ENCODE measurements around the gene PCDHA6.
"Not testable (repeated sequence)": the region's sequence is repeated elsewhere in the genome, so short reads cannot be mapped to it uniquely, and the experiment has no call there.

Gene PCDHA6

GRCh38 chr5:140868721-140869554 is 41.2 kb downstream of the PCDHA6 start, which contains the start of gene PCDHA11:
Gene PCDHA11, plus strand, starts transcription at chr5:140868957. Its CDS starts 147 bp downstream, at chr5:140869104.
- Mint-ChIP-seq H3K36me3 (ENCODE audit: low read depth) (no peaks in the 10 kb centered on the region), H3K27me3 (peaks cover 18% of the 10 kb centered on the region), H3K4me1 (ENCODE audit: low read depth) (no peaks in the 10 kb centered on the region), H3K27ac (no peak within 1 kb of the TSS), H3K9me3 (peaks cover 29% of the 10 kb centered on the region), H3K4me3 (no peak within 1 kb of the TSS)
- intact Hi-C loops (cut with micrococcal nuclease): no loop called here

GRCh38 chr5:140869555-140869886 is 41.8 kb downstream of the PCDHA6 start:
- no peak overlapping the region for H3K27ac Mint-ChIP-seq
- H3K36me3 Mint-ChIP-seq (ENCODE audit: low read depth): no peaks in the 10 kb centered on the region
- H3K27me3 Mint-ChIP-seq: peaks cover 18% of the 10 kb centered on the region
- H3K9me3 Mint-ChIP-seq: peaks cover 29% of the 10 kb centered on the region
- no peaks in the 10 kb centered on the region for H3K4me1 Mint-ChIP-seq (ENCODE audit: low read depth)
- intact Hi-C loops (cut with micrococcal nuclease): no loop called here
- no peak overlapping the region for H3K4me3 Mint-ChIP-seq

DNA sequence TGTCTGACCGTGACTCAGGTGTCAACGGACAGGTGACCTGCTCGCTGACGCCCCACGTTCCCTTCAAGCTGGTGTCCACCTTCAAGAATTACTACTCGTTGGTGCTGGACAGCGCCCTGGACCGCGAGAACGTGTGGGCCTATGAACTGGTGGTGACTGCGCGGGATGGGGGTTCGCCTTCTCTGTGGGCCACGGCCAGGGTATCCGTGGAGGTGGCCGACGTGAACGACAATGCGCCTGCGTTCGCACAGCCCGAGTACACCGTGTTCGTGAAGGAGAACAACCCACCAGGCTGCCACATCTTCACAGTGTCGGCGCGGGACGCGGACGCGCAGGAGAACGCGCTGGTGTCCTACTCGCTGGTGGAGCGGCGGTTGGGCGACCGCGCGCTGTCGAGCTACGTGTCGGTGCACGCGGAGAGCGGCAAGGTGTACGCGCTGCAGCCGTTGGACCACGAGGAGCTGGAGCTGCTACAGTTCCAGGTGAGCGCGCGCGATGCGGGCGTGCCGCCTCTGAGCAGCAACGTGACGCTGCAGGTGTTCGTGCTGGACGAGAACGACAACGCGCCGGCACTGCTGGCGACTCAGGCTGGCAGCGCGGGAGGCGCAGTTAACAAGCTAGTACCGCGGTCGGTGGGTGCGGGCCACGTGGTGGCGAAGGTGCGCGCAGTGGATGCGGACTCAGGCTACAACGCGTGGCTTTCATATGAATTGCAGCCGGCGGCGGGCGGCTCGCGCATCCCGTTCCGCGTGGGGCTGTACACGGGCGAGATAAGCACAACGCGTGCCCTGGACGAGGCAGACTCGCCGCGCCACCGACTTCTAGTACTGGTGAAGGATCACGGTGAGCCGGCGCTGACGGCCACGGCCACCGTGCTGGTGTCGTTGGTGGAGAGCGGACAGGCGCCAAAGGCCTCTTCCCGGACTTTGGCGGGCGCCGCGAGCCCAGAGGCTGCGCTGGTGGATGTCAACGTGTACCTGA is 42.8 kb downstream of the PCDHA6 start:
- no peak overlapping the region for H3K27ac Mint-ChIP-seq
- peaks cover 22% of the 10 kb centered on the region for H3K27me3 Mint-ChIP-seq
- no peak overlapping the region for H3K4me3 Mint-ChIP-seq
- no peaks in the 10 kb centered on the region for H3K4me1 Mint-ChIP-seq (ENCODE audit: low read depth)
- intact Hi-C loops (cut with micrococcal nuclease): no loop called here
- no peaks in the 10 kb centered on the region for H3K36me3 Mint-ChIP-seq (ENCODE audit: low read depth)
- H3K9me3 Mint-ChIP-seq: peaks cover 35% of the 10 kb centered on the region

DNA sequence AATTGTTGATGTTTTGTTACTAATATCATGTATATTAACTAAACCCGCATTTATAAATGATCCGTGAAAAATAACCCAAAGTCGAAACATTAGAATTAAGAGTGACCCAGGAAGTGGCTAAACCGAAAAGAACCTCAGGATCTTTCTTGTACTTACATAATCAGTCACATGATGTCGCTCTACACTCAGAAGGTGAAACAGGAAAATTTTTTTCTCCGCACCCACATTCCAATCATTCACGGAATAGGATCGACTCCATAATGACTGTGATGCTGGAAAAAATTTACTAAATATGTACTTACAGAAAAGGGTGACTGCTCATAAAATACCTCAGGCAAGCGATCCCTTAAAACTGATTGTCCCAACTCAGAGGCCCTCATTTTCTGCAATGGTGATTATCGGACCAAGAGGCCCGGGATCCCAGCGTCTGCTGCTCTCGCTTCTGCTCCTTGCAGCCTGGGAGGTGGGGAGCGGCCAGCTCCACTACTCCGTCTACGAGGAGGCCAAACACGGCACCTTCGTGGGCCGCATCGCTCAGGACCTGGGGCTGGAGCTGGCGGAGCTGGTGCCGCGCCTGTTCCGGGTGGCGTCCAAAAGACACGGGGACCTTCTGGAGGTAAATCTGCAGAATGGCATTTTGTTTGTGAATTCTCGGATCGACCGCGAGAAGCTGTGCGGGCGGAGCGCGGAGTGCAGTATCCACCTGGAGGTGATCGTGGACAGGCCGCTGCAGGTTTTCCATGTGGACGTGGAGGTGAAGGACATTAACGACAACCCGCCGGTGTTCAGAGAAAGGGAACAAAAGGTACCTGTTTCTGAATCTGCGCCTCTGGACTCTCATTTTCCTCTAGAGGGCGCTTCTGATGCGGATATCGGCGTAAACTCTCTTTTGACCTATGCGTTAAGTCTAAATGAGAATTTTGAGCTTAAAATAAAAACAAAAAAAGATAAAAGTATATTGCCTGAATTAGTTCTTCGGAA is 47.6 kb downstream of the PCDHA6 start, which contains the start of gene PCDHA12:
Gene PCDHA12 (plus strand): TSS at position 224 of the 981 bp plus-strand sequence. CDS start 165 bp downstream, at position 389.
- H3K9me3 Mint-ChIP-seq: peaks cover 57% of the 10 kb centered on the region
- H3K27me3 Mint-ChIP-seq: peaks cover 26% of the 10 kb centered on the region
- H3K4me1 Mint-ChIP-seq (ENCODE audit: low read depth): no peaks in the 10 kb centered on the region
- no peak within 1 kb of the TSS for H3K27ac Mint-ChIP-seq
- intact Hi-C loops (cut with micrococcal nuclease): no loop called here
- no peaks in the 10 kb centered on the region for H3K36me3 Mint-ChIP-seq (ENCODE audit: low read depth)
- no peak within 1 kb of the TSS for H3K4me3 Mint-ChIP-seq

DNA sequence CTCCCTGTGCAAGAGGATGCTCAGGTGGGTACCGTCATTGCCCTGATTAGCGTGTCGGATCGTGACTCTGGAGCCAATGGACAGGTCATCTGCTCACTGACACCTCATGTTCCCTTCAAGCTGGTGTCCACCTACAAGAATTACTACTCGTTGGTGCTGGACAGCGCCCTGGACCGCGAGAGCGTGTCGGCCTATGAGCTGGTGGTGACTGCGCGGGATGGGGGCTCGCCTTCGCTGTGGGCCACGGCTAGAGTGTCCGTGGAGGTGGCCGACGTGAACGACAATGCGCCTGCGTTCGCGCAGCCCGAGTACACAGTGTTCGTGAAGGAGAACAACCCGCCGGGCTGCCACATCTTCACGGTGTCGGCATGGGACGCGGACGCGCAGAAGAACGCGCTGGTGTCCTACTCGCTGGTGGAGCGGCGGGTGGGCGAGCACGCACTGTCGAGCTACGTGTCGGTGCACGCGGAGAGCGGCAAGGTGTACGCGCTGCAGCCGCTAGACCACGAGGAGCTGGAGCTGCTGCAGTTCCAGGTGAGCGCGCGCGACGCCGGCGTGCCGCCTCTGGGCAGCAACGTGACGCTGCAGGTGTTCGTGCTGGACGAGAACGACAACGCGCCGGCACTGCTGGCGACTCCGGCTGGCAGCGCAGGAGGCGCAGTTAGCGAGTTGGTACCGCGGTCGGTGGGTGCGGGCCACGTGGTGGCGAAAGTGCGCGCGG is 48.9 kb downstream of the PCDHA6 start:
- Mint-ChIP-seq H3K9me3 (peaks cover 57% of the 10 kb centered on the region), H3K27me3 (peaks cover 26% of the 10 kb centered on the region)
- H3K36me3 Mint-ChIP-seq (ENCODE audit: low read depth); H3K27ac Mint-ChIP-seq; H3K4me1 Mint-ChIP-seq (ENCODE audit: low read depth); H3K4me3 Mint-ChIP-seq; intact Hi-C loops (cut with micrococcal nuclease): not testable (repeated sequence)

DNA sequence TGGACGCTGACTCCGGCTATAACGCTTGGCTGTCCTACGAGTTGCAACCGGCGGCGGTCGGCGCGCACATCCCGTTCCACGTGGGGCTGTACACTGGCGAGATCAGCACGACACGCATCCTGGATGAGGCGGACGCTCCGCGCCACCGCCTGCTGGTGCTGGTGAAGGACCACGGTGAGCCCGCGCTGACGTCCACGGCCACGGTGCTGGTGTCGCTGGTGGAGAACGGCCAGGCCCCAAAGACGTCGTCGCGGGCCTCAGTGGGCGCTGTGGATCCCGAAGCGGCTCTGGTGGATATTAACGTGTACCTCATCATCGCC is 49.5 kb downstream of the PCDHA6 start:
- intact Hi-C loops (cut with micrococcal nuclease): no loop called here
- H3K27me3 Mint-ChIP-seq: peaks cover 29% of the 10 kb centered on the region

More for the DNA sequence above, 49.5 kb downstream of the PCDHA6 start:
- Mint-ChIP-seq H3K9me3 (peaks cover 61% of the 10 kb centered on the region), H3K4me1 (ENCODE audit: low read depth) (no peaks in the 10 kb centered on the region), H3K36me3 (ENCODE audit: low read depth) (no peaks in the 10 kb centered on the region), H3K27ac (no peak overlapping the region), H3K4me3 (no peak overlapping the region)

Data from dendritic cell treated with granulocyte-macrophage colony-stimulating factor and Interleukin-4, amounts not matched to agents 40 ng/mL and 50 ng/mL, for 4 days (primary cell).